GM12892 (cell line): Measurements from ENCODE around the gene PPM1E.

ENCODE experiments used
- POLR2A ChIP-seq: IDR thresholded peaks from 2 replicates; pipeline ENCODE4 v1.6.1; 2011; ENCODE audit warnings: low read depth, low read length, control low read depth
- POLR2AphosphoS5 ChIP-seq: IDR thresholded peaks from 2 replicates; pipeline ENCODE4 v1.6.1; 2011; ENCODE audit warnings: low read depth, low read length, control low read depth
- TAF1 ChIP-seq: IDR thresholded peaks from 2 replicates; pipeline ENCODE4 v1.6.1; 2011; ENCODE audit warnings: low read depth, mild to moderate bottlenecking, control low read depth, low read length, borderline replicate concordance

- TF ChIP-seq TAF1 = no peak
- TF ChIP-seq POLR2AphosphoS5 = no peak
- TF ChIP-seq POLR2A = no peak
Measured at GRCh38 chr17:58956997-58957724, 201.5 kb downstream of the PPM1E start.
